Nephron progenitor cell (in vitro differentiated cells): Measurements from ENCODE around the gene ZGRF1.

Experiments used
- DNase-seq: peaks from one replicate; pipeline ENCODE4 v3.0.0; 2021
- H3K27ac Mint-ChIP-seq: 2 replicates; pipeline ENCODE4 v1.8.0; 2021; ENCODE audit warnings: mild to moderate bottlenecking, moderate library complexity, mixed read lengths
- H3K27me3 Mint-ChIP-seq: 2 replicates; pipeline ENCODE4 v1.8.0; 2021; ENCODE audit warnings: mild to moderate bottlenecking, low read depth, mixed read lengths; ENCODE audit not compliant: poor library complexity
- H3K36me3 Mint-ChIP-seq: 2 replicates; pipeline ENCODE4 v1.8.0; 2021; ENCODE audit warnings: low read depth, mixed read lengths
- H3K4me1 Mint-ChIP-seq: 2 replicates; pipeline ENCODE4 v1.8.0; 2021; ENCODE audit warnings: mixed read lengths
- H3K4me3 Mint-ChIP-seq: 2 replicates; pipeline ENCODE4 v1.8.0; 2021; ENCODE audit warnings: mild to moderate bottlenecking, moderate library complexity, mixed read lengths
- H3K9me3 Mint-ChIP-seq: 2 replicates; pipeline ENCODE4 v1.8.0; 2021; ENCODE audit warnings: mild to moderate bottlenecking, moderate library complexity, mixed read lengths
- TF ChIP-seq, protein P1 (sequence below): fragments of 200-600 bp; sonication (generic); IDR thresholded peaks from 2 replicates; pipeline ENCODE4 v1.5.0; 2021; ENCODE audit warnings: antibody characterized with exemption

ZGRF1 gene

DNA sequence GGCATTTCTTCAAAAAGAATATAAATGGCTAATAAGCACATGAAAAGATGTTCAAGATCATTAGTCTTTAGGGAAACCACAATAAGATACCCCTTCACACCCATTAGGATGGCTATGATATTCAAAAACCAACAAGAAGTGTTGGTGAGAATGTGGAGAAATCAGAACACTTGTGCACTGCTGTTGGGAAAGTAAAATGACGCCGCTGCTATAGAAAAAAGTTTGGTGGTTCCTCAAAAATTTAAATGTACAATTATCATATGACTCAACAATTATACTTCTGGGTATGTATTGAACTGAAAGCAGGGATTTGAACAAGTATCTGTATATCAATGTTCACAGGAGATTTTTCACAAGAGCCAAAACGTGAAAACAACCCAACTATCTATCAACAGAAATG, 91.4 kb downstream of the ZGRF1 start:
- H3K36me3 Mint-ChIP-seq: peaks cover 8% of the 10 kb centered on the region

GRCh38 chr4:112540695-112541094, 96.0 kb downstream of the ZGRF1 start:
- peaks cover 6% of the 10 kb centered on the region for H3K36me3 Mint-ChIP-seq
- no peaks in the 10 kb centered on the region for H3K9me3 Mint-ChIP-seq
- no peaks in the 10 kb centered on the region for H3K27me3 Mint-ChIP-seq
- TF ChIP-seq, protein P1, sequence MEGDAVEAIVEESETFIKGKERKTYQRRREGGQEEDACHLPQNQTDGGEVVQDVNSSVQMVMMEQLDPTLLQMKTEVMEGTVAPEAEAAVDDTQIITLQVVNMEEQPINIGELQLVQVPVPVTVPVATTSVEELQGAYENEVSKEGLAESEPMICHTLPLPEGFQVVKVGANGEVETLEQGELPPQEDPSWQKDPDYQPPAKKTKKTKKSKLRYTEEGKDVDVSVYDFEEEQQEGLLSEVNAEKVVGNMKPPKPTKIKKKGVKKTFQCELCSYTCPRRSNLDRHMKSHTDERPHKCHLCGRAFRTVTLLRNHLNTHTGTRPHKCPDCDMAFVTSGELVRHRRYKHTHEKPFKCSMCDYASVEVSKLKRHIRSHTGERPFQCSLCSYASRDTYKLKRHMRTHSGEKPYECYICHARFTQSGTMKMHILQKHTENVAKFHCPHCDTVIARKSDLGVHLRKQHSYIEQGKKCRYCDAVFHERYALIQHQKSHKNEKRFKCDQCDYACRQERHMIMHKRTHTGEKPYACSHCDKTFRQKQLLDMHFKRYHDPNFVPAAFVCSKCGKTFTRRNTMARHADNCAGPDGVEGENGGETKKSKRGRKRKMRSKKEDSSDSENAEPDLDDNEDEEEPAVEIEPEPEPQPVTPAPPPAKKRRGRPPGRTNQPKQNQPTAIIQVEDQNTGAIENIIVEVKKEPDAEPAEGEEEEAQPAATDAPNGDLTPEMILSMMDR: no peak
- no peak for DNase-seq
- H3K4me1 Mint-ChIP-seq: no peaks in the 10 kb centered on the region
- H3K27ac Mint-ChIP-seq: no peak overlapping the region
- no peak overlapping the region for H3K4me3 Mint-ChIP-seq

More for the DNA sequence above, 91.4 kb downstream of the ZGRF1 start:
- no peaks in the 10 kb centered on the region for H3K4me1 Mint-ChIP-seq
- H3K4me3 Mint-ChIP-seq: no peak overlapping the region
- H3K27ac Mint-ChIP-seq: no peak overlapping the region
- no peaks in the 10 kb centered on the region for H3K27me3 Mint-ChIP-seq
- no peak for DNase-seq
- TF ChIP-seq, protein P1: no peak
- no peaks in the 10 kb centered on the region for H3K9me3 Mint-ChIP-seq

DNA sequence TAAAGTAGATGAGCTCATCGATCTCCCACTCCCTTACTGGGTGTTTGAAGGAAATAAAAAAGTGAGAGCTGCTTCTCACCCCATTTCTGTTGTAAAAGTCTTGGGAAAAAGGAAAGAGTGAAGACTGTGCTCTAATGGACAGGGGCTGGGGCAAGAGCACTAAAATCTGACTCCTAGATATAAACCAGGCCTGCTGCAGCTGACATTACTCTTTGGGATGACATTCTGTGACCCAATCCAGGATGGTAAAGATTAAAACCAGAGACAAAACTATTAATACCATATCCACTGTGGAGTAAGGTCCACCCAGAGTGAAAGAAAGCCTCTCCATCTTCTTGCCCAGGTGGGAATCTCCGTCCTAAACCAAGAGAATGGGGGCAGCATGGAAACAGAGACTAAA, 100.6 kb downstream of the ZGRF1 start:
- Mint-ChIP-seq H3K4me3 (no peak overlapping the region), H3K4me1 (no peaks in the 10 kb centered on the region), H3K9me3 (no peaks in the 10 kb centered on the region), H3K27me3 (peaks cover 3% of the 10 kb centered on the region), H3K27ac (no peak overlapping the region), H3K36me3 (no peaks in the 10 kb centered on the region)
- no peak for DNase-seq
- TF ChIP-seq, protein P1: no peak

- Mint-ChIP-seq H3K9me3 (no peaks in the 10 kb centered on the region), H3K4me3 (no peak overlapping the region), H3K27ac (no peak overlapping the region), H3K27me3 (peaks cover 16% of the 10 kb centered on the region), H3K4me1 (no peaks in the 10 kb centered on the region), H3K36me3 (no peaks in the 10 kb centered on the region)
- DNase-seq: no peak
- TF ChIP-seq, protein P1: no peak
Observed at GRCh38 chr4:112532267-112532666, 104.4 kb downstream of the ZGRF1 start.

DNA sequence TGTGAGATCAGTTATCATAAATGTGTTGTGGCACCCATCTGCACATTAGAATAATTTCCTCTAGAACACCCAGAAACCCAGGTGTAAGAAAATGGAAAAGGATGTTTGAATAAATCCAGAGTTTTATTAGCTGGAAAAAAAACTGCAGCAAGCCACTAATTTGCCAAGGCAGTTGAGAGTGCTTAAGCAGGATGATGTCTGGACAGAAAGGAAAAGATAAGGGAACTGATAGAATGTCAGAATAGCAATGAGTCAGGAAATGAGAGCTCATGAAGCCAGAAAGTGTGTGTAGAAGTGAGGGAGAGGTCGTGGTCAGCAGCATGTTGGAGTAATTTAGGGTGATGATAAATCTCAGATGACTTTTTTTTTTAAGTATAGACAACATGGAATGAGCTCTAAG, 105.6 kb downstream of the ZGRF1 start:
- H3K27me3 Mint-ChIP-seq: peaks cover 27% of the 10 kb centered on the region

GRCh38 chr4:112526061-112526460, 110.6 kb downstream of the ZGRF1 start:
- Mint-ChIP-seq H3K27me3 (peaks cover 74% of the 10 kb centered on the region), H3K9me3 (peaks cover 13% of the 10 kb centered on the region), H3K36me3 (no peaks in the 10 kb centered on the region), H3K4me3 (no peak overlapping the region), H3K27ac (no peak overlapping the region), H3K4me1 (peaks cover 24% of the 10 kb centered on the region)
- TF ChIP-seq, protein P1: no peak
- no peak for DNase-seq

More for the DNA sequence above, 105.6 kb downstream of the ZGRF1 start:
- H3K4me1 Mint-ChIP-seq: no peaks in the 10 kb centered on the region
- H3K36me3 Mint-ChIP-seq: no peaks in the 10 kb centered on the region
- TF ChIP-seq, protein P1: no peak
- DNase-seq: no peak
- H3K4me3 Mint-ChIP-seq: no peak overlapping the region
- no peak overlapping the region for H3K27ac Mint-ChIP-seq
- H3K9me3 Mint-ChIP-seq: no peaks in the 10 kb centered on the region
